ENCODE data around the gene RTF2.

DNA sequence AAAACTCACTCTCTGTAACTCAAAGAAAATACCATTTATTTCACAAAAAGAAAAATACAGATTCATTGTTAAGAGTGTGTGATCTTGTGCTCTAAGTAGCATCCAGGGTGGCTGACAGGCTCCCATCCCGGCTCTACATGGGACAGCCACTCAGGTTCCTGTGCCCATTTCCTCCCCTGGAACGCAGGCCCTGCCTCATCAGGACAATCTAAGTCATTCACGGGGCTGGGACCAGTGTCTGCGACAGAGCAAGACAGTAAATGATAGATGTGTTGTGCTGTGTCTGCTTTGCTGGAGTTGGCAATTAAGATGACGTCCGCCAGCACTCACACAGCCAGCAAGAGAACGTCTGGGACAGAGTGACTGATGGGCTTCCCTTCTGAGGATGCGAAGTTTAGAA is 49.2 kb downstream of the RTF2 start:
- TF ChIP-seq, protein P1, sequence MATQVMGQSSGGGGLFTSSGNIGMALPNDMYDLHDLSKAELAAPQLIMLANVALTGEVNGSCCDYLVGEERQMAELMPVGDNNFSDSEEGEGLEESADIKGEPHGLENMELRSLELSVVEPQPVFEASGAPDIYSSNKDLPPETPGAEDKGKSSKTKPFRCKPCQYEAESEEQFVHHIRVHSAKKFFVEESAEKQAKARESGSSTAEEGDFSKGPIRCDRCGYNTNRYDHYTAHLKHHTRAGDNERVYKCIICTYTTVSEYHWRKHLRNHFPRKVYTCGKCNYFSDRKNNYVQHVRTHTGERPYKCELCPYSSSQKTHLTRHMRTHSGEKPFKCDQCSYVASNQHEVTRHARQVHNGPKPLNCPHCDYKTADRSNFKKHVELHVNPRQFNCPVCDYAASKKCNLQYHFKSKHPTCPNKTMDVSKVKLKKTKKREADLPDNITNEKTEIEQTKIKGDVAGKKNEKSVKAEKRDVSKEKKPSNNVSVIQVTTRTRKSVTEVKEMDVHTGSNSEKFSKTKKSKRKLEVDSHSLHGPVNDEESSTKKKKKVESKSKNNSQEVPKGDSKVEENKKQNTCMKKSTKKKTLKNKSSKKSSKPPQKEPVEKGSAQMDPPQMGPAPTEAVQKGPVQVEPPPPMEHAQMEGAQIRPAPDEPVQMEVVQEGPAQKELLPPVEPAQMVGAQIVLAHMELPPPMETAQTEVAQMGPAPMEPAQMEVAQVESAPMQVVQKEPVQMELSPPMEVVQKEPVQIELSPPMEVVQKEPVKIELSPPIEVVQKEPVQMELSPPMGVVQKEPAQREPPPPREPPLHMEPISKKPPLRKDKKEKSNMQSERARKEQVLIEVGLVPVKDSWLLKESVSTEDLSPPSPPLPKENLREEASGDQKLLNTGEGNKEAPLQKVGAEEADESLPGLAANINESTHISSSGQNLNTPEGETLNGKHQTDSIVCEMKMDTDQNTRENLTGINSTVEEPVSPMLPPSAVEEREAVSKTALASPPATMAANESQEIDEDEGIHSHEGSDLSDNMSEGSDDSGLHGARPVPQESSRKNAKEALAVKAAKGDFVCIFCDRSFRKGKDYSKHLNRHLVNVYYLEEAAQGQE (IDR thresholded peaks at IDR 0.05; ENCODE audit: insufficient read depth in 1 of 2, low read depth in 2 of 2, low read length in 2 of 2): no peak
- no peak for TF ChIP-seq TAF1 (IDR thresholded peaks at IDR 0.05; ENCODE audit: borderline replicate concordance, insufficient read depth, low read length)
- TF ChIP-seq POLR2AphosphoS5 (IDR thresholded peaks at IDR 0.05; ENCODE audit: low read depth, low read length): no peak
- TF ChIP-seq SIN3A (IDR thresholded peaks at IDR 0.05; ENCODE audit: borderline replicate concordance, insufficient read depth, low read length): no peak

Data from PFSK-1 (cell line).